ENCODE results near the gene SPATA4. TPM values are rescaled to one million over a fixed set of nuclear protein-coding genes. Genes with fewer than 3 reads are reported as not detected.

Gene SPATA4
- total and polyA plus RNA-seq, 2 of the 4 experiments (the other 2 are of a cell fraction), result under 0.01 to 0.09 TPM

- no CpG with 5 or more reads among the region's 2 CpGs for WGBS, 2 experiments (ENCODE audit: extremely low coverage in 2 of 2, insufficient read length in 1 of 2)
- Histone ChIP-seq H3K27ac (ENCODE audit: insufficient read depth, low read length) (no peak overlapping the region), H2BK120ac (ENCODE audit: low read depth, low read length) (no peak overlapping the region), H2BK20ac (ENCODE audit: low read depth, low read length) (no peak overlapping the region), H3K9me1 (ENCODE audit: insufficient read depth, low read length) (no peaks in the 10 kb centered on the region), H4K20me1 (ENCODE audit: insufficient read depth, low read length) (no peaks in the 10 kb centered on the region), H4K91ac (ENCODE audit: insufficient read depth, low read depth, low read length) (no peak overlapping the region), H3K4me1 (ENCODE audit: control insufficient read depth, insufficient read depth, low read length) (no peaks in the 10 kb centered on the region), H3K9ac (ENCODE audit: low read depth, low read length) (no peak overlapping the region), H2BK15ac (ENCODE audit: low read depth, low read length) (no peak overlapping the region), H4K8ac (ENCODE audit: low read depth in 2 of 2, low read length in 2 of 2) (no peak overlapping the region), H3K36me3 (ENCODE audit: control insufficient read depth, insufficient read depth, low read length) (no peaks in the 10 kb centered on the region), H3K9me3 (ENCODE audit: control insufficient read depth, insufficient read depth, low read length) (no peaks in the 10 kb centered on the region), H2AFZ (replicated peaks; ENCODE audit: low read length, poor library complexity) (no peak overlapping the region), H4K5ac (ENCODE audit: low read depth, low read length) (no peak overlapping the region), H3K4me2 (ENCODE audit: low read depth, low read length) (no peak overlapping the region), H3K4me3 (ENCODE audit: insufficient read depth, low read depth, low read length) (no peak overlapping the region), H3K79me1 (ENCODE audit: low read depth in 1 of 2, low read length in 2 of 2) (no peaks in the 10 kb centered on the region), H2BK5ac (ENCODE audit: low read depth, low read length, poor library complexity, severe bottlenecking) (no peak overlapping the region), H3K27me3 (ENCODE audit: control insufficient read depth, insufficient read depth, low read length) (no peaks in the 10 kb centered on the region), H3K4ac (ENCODE audit: low read depth, low read length) (no peak overlapping the region), H2AK9ac (replicated peaks; ENCODE audit: low read depth, low read length, poor library complexity) (no peak overlapping the region), H3K18ac (ENCODE audit: low read depth, low read length) (no peak overlapping the region), H3K56ac (ENCODE audit: extremely low read depth, insufficient read depth, low read length) (no peak overlapping the region), H2AK5ac (ENCODE audit: low read depth, low read length) (no peak overlapping the region), H3K23ac (ENCODE audit: low read depth, low read length) (no peak overlapping the region), H3K14ac (replicated peaks; ENCODE audit: low read depth, low read length) (no peak overlapping the region)
- TF ChIP-seq, protein P1, sequence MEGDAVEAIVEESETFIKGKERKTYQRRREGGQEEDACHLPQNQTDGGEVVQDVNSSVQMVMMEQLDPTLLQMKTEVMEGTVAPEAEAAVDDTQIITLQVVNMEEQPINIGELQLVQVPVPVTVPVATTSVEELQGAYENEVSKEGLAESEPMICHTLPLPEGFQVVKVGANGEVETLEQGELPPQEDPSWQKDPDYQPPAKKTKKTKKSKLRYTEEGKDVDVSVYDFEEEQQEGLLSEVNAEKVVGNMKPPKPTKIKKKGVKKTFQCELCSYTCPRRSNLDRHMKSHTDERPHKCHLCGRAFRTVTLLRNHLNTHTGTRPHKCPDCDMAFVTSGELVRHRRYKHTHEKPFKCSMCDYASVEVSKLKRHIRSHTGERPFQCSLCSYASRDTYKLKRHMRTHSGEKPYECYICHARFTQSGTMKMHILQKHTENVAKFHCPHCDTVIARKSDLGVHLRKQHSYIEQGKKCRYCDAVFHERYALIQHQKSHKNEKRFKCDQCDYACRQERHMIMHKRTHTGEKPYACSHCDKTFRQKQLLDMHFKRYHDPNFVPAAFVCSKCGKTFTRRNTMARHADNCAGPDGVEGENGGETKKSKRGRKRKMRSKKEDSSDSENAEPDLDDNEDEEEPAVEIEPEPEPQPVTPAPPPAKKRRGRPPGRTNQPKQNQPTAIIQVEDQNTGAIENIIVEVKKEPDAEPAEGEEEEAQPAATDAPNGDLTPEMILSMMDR (conservative IDR thresholded peaks at IDR 0.05; ENCODE audit: low read depth, low read length), result no peak
- TF ChIP-seq FOS (IDR thresholded peaks at IDR 0.05; ENCODE audit: low read depth, low read length) (no peak), MAFK (IDR thresholded peaks at IDR 0.05; ENCODE audit: low read depth, low read length) (no peak), RFX5 (IDR thresholded peaks at IDR 0.05; ENCODE audit: low read depth, low read length) (no peak), CHD1 (IDR thresholded peaks at IDR 0.05; ENCODE audit: low read depth, low read length) (no peak), SMC3 (IDR thresholded peaks at IDR 0.05; ENCODE audit: low read depth, low read length) (no peak), MAZ (IDR thresholded peaks at IDR 0.05; ENCODE audit: borderline replicate concordance, low read depth, low read length) (no peak), RAD21 (IDR thresholded peaks at IDR 0.05; ENCODE audit: low read length) (no peak), NFE2L2 (IDR thresholded peaks at IDR 0.05; ENCODE audit: low read depth, low read length) (no peak), BHLHE40 (IDR thresholded peaks at IDR 0.05; ENCODE audit: low read depth, low read length) (no peak), CEBPB (IDR thresholded peaks at IDR 0.05; ENCODE audit: low read depth, low read length) (no peak), MXI1 (IDR thresholded peaks at IDR 0.05; ENCODE audit: borderline replicate concordance, low read depth, low read length) (no peak), POLR2A (IDR thresholded peaks at IDR 0.05; ENCODE audit: low read depth, low read length) (no peak)
- TF ChIP-seq, protein P2, sequence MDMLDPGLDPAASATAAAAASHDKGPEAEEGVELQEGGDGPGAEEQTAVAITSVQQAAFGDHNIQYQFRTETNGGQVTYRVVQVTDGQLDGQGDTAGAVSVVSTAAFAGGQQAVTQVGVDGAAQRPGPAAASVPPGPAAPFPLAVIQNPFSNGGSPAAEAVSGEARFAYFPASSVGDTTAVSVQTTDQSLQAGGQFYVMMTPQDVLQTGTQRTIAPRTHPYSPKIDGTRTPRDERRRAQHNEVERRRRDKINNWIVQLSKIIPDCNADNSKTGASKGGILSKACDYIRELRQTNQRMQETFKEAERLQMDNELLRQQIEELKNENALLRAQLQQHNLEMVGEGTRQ (IDR thresholded peaks at IDR 0.05; ENCODE audit: low read depth, low read length), result no peak
- ATAC-seq (ENCODE audit: low read depth) (no peak), DNase-seq (no peak)
- dilution Hi-C loops (cut with HindIII; ENCODE audit: low sequenced_read_pairs, unreplicated experiment) (no loop called here), intact Hi-C loops (cut with micrococcal nuclease) (no loop called here), in situ Hi-C loops (cut with MboI; ENCODE audit: low sequenced_read_pairs) (no loop called here)
- BruUV-seq (replicated peaks), result no TSS peak
- ChIA-PET POLR2A (ENCODE audit: unreplicated experiment) (no interaction called here), CTCF (no interaction called here)
Measured at GRCh38 chr4:176134670-176135069, 60.7 kb downstream of the SPATA4 start.
